ENCODE measurements around the gene PCSK2.

GRCh38 chr20:17500826-17501225, 274.0 kb downstream of the PCSK2 start:
- TF ChIP-seq POLR2A (IDR thresholded peaks at IDR 0.05; ENCODE audit: low read length) = no peak
- no peak for TF ChIP-seq GATA1 (IDR thresholded peaks at IDR 0.05; ENCODE audit: low read depth, low read length)

Measured in erythroblast (primary cell).